ENCODE data around the gene MOXD1. TPM values are rescaled to one million over a fixed set of nuclear protein-coding genes. Genes with fewer than 3 reads are reported as not detected.

MOXD1 gene
- total RNA-seq, 1 donor from 2014 or later, result 1.6 TPM

- TF ChIP-seq CTCF (IDR thresholded peaks at IDR 0.05; ENCODE audit: insufficient read depth, low read length, severe bottlenecking), result no peak
- FAIRE-seq, result no peak
- DNase-seq (ENCODE audit: low read depth), result no peak
Observed at GRCh38 chr6:132390017-132390416, 11.3 kb downstream of the MOXD1 start.

GRCh38 chr6:132388291-132388690, 13.0 kb downstream of the MOXD1 start:
- Histone ChIP-seq H3K36me3 (ENCODE audit: control insufficient read depth, insufficient read depth, low read length) (no peaks in the 10 kb centered on the region), H3K27me3 (ENCODE audit: control insufficient read depth, insufficient read depth, low read length) (no peaks in the 10 kb centered on the region), H3K4me3 (ENCODE audit: low read depth, low read length) (no peak overlapping the region)
- no peak for TF ChIP-seq CTCF (IDR thresholded peaks at IDR 0.05; ENCODE audit: insufficient read depth, low read length, severe bottlenecking)
- DNase-seq (ENCODE audit: low read depth) (peak; percentile 44), FAIRE-seq (no peak)

More at GRCh38 chr6:132390017-132390416, 11.3 kb downstream of the MOXD1 start:
- no peak overlapping the region for H3K4me3 ChIP-seq (ENCODE audit: low read depth, low read length)
- no peaks in the 10 kb centered on the region for H3K27me3 ChIP-seq (ENCODE audit: control insufficient read depth, insufficient read depth, low read length)
- no peaks in the 10 kb centered on the region for H3K36me3 ChIP-seq (ENCODE audit: control insufficient read depth, insufficient read depth, low read length)

GRCh38 chr6:132382630-132383175, 18.6 kb downstream of the MOXD1 start:
- FAIRE-seq, result no peak

GRCh38 chr6:132381381-132381780, 19.9 kb downstream of the MOXD1 start:
- no peak overlapping the region for H3K4me3 ChIP-seq (ENCODE audit: low read depth, low read length)
- TF ChIP-seq CTCF (IDR thresholded peaks at IDR 0.05; ENCODE audit: insufficient read depth, low read length, severe bottlenecking), result no peak
- DNase-seq (ENCODE audit: low read depth), result no peak
- H3K36me3 ChIP-seq (ENCODE audit: control insufficient read depth, insufficient read depth, low read length), result no peaks in the 10 kb centered on the region
- FAIRE-seq, result no peak
- no peaks in the 10 kb centered on the region for H3K27me3 ChIP-seq (ENCODE audit: control insufficient read depth, insufficient read depth, low read length)

More at GRCh38 chr6:132382630-132383175, 18.6 kb downstream of the MOXD1 start:
- no peak for TF ChIP-seq CTCF (IDR thresholded peaks at IDR 0.05; ENCODE audit: insufficient read depth, low read length, severe bottlenecking)
- Histone ChIP-seq H3K27me3 (ENCODE audit: control insufficient read depth, insufficient read depth, low read length) (no peaks in the 10 kb centered on the region), H3K36me3 (ENCODE audit: control insufficient read depth, insufficient read depth, low read length) (no peaks in the 10 kb centered on the region), H3K4me3 (ENCODE audit: low read depth, low read length) (no peak overlapping the region)
- no peak for DNase-seq (ENCODE audit: low read depth)

- DNase-seq (ENCODE audit: low read depth) (no peak), FAIRE-seq (no peak)
Observed at GRCh38 chr6:132380358-132381029, 20.8 kb downstream of the MOXD1 start.

More at GRCh38 chr6:132380358-132381029, 20.8 kb downstream of the MOXD1 start:
- TF ChIP-seq CTCF (IDR thresholded peaks at IDR 0.05; ENCODE audit: insufficient read depth, low read length, severe bottlenecking), result no peak
- Histone ChIP-seq H3K4me3 (ENCODE audit: low read depth, low read length) (no peak overlapping the region), H3K27me3 (ENCODE audit: control insufficient read depth, insufficient read depth, low read length) (no peaks in the 10 kb centered on the region), H3K36me3 (ENCODE audit: control insufficient read depth, insufficient read depth, low read length) (no peaks in the 10 kb centered on the region)

Measured in bronchial epithelial cell (primary cell).